GM21381 (cell line): ENCODE results near the gene CD40LG.

ENCODE experiments used
- ATAC-seq: cut with Tn5 transposase; IDR thresholded peaks from one replicate; pipeline ENCODE4 v1.9.1; 2021; ENCODE audit warnings: mild to moderate bottlenecking, moderate library complexity; ENCODE audit not compliant: unreplicated experiment

The CD40LG gene

DNA sequence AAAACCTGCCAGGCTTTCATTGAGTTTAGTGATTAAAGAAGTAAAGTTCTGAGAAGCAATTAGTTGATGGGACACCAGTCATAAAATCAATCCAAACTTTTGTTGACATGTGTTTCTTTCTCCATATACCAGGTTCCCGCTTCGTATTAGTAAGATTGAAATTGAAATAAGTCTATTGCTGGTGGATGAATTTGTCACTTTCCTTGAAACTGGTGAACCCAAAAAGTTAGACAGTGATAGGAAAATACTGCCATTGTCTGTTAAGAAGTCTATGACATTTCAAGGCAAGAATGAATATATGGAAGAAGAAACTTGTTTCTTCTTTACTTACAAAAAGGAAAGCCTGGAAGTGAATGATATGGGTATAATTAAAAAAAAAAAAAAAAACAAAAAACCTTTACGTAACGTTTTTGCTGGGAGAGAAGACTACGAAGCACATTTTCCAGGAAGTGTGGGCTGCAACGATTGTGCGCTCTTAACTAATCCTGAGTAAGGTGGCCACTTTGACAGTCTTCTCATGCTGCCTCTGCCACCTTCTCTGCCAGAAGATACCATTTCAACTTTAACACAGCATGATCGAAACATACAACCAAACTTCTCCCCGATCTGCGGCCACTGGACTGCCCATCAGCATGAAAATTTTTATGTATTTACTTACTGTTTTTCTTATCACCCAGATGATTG is at the start of gene CD40LG:
Gene CD40LG (plus strand): TSS at position 482 of the 684 bp plus-strand sequence. CDS start 91 bp downstream, at position 573.
- ATAC-seq: no peak

DNA sequence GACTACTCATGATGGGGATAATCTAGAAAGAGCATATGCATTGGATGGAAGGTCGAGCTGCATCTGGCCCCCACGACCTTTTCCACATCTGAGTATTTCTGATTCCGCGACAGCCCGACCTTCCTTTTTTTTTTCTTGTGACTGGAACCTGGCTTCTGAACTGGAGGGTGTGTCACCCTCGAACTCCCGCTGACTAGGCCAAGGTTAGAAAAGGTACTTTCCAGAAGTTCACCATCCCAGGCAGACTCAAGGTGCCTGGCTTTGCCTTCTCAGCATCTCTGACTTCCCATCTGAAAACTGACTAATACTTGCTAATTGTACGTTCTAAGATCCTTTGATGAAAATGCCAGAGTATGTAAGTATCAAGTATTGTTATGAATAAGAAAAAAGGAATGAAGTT is 49.3 kb upstream of the CD40LG start:
- no peak for ATAC-seq

DNA sequence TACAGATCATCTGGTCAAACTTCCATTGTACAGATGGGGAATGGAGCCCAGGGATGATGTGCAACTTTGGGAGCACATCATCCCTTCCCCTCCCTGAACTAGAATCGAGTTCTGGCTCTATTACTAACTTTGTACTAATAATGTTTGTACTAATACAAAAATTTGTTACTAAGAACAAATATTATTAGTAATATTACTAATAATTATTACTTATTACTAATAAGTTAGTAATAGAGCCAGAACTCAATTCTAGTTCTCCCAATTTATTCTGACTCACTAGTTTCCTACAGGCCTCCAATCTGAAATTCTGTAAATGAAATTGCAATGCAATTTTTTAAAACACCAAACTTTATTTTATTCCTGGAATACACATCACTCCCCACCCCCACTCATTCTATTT is 47.9 kb upstream of the CD40LG start:
- ATAC-seq: no peak

DNA sequence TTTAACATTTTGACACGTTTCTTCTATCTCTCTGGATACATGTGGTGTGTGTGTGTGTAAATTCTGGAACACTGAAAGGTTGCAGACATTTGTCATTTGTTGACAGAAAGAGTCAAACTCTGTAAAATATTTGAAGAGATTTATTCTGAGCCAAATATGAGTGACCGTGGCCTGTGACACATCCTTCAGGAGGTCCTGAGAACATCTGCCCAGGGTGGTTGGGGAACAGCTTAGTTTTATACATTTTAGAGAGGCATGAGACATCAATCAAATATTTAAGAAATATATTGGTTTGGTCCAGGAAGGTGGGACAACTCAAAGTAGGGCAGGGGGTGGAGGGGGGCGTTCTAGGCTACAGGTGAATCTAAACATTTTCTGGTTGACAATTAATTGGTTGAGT is 40.7 kb upstream of the CD40LG start:
- no peak for ATAC-seq

DNA sequence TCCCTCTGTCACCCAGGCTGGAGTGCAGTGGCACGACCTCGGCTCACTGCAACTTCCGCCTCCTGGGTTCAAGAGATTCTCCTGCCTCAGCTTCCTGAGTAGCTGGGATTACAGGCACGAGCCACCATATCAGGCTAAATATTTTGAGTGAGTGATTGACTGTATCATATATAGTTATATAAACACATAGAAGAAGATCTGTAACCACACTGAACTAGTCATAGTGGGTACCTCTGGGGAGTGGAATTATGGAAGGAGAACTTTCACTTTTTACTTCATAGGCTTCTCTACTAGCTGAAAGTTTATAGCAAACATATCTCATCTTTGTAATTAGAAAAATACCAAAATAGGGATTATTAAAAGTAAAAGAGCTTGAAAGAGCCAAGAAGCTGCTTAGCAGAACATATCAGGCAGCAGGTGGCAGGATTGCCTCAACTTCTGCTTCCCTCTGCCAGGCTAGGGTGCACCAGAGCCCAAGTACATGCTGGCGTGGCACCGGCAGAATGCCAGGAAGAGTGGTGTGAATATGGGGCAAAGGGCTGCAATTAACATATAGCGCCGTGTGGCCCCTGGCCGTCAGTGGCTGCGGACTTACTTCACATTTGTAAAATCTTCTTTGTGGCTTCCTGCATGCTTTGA is 39.5 kb upstream of the CD40LG start:
- no peak for ATAC-seq

- peak; percentile 73 for ATAC-seq
Observed at GRCh38 chrX:136616987-136617685, 30.8 kb upstream of the CD40LG start.

DNA sequence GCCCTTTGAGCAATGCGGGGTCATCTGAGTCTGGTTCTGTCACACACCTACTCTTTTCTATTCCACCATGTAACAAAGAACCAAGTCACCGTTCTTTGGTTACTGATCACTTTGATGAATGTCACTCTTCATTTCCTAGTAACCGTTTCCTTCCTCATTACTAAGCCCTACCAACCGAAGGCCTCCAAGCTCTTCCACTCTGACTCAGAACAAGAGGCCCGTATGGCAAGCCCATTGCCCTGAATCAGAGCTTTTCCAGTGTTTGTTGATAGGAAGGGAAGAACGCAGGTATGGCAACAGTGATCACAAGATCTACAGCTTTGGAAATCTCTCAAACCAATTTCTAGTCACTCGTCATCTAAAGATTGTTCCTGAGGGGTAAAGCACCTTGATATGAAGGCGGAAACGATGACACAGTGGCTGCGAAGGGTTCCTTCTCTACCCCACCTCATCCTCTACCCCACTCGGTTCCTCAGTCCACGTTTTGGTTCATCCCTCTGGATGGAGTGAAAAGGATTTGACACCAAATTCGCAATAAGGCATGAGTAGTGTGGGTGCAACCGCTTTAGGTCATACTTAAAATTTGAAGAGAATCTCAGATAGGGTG is 28.0 kb upstream of the CD40LG start:
- no peak for ATAC-seq

DNA sequence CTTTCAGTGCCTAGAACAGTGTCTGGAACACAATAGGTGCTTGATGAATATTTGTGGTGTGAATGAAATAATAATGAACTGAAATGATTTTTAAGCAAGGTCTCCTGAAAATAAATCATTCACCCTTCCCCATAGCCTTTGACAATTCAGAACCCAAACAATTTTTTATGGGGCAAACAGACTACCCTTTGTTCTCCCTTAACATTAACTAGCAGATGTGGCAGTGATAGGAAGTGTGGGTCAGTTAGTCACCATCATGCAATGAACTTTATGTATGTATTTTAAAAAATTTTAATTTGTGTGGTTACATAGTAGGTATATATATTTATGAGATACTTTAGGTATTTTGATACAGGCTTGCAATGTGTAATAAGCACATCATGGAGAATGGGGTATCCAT is 27.2 kb upstream of the CD40LG start:
- ATAC-seq: no peak

DNA sequence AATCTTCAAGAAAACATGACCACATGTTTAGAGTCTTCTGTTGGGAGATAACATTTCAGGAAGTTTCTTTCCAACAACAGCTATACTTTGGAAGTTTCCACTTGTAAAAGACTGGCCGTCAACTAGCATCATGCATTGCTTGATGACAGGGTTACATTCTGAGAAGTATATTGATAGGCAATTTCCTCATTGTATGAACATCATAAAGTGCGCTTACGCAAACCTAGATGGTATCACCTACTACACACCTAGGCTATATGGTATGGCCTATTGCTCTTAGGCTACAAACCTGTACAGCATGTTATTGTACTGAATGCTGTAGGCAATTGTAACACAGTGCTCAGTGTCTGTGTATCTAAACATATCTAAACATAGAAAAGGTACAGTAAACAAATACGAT is 25.4 kb upstream of the CD40LG start:
- no peak for ATAC-seq

- no peak for ATAC-seq
Observed at GRCh38 chrX:136623396-136623795, 24.6 kb upstream of the CD40LG start.

- ATAC-seq: no peak
Observed at GRCh38 chrX:136625246-136625645, 22.7 kb upstream of the CD40LG start.

DNA sequence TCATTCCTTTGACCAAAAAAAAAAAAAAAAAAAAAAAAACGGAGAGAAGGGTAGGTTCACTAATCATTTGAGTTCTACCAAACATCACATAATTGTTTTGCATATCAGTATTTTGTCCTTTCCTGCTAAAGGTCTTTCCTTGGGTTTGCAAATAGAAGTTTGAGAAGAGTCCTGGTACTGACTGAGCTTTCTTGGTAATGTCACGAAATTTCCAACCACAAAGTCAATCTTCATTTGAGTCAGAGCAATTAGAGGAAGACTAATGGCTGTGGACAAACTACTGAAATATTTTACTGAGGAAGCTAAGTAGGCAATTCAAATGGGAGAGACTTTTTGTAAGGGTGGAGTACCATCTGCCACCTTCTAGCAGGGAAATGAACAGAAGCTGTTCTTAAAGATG is 21.7 kb upstream of the CD40LG start:
- peak; percentile 69 for ATAC-seq

DNA sequence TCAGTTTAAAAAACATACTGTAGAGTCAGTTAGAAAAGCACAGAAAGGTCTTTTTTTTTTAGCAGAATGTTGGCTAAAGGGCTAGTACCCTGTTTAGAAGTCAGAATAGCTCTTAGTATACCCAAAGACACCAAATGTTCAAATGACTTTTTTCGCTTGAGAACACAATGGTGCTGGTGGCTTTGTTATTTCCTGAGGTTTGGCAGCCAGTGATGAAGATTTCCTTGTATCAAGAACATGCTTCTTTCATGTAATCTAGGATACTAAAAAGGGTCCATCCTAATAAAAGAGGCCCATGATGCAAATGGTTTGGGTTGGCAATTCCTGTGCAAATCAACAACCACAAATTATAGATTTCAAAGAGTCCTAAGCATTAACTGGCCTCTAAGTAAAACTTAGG is 21.1 kb upstream of the CD40LG start:
- ATAC-seq: no peak

GRCh38 chrX:136627409-136627808 is 20.5 kb upstream of the CD40LG start:
- ATAC-seq: no peak

DNA sequence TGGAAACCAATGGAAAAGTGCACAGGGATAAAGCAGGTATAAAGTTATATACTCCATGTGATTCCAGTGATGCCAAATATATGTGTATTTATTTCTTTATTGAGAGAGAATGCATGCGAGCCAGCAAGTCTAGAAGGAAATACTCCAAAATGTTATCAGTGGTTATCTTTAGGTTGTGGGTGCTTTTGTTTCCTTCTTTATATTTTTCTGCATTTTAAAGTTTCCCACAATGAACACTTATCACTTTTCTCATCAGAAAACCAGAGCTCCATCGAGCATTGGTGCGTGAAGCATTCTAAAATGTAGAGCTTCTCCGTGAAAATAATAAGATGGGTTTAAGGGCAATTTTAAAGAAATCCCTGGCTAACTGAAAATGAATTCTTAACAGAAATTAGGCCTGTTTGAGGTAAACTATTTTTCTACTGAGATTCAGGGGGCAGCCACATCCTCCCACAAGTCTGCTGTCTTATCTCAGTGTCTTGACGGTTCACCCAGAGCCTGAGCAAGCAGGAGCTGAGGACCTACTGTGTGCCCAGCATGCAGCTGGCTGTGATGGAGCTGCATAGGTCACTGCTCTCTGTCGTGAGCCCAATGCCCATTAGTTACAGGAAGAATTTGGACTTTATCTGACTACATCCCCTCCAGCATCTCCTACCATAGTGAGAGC is 18.7 kb upstream of the CD40LG start:
- ATAC-seq: no peak

DNA sequence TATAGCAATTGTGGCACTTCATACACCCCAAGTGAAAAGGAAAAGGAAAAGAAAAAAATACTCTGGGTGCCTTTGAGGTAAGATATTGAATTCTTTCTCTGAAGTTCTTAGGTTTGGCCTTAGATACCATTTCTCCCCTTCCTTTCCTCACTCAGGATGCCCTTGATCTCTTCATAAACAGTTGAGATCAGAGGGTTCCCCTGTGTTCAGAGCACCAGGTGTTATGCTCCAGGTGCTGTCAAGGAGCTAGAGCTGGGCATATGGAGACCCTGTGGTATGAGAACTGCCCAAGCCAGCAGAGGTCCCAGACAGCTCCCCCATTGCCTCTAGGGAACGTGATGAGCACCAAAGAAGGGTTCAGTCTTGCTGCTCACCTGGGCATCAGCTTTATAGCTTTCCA is 17.1 kb upstream of the CD40LG start:
- ATAC-seq: no peak

GRCh38 chrX:136635235-136635634 is 12.7 kb upstream of the CD40LG start:
- ATAC-seq: peak; percentile 92

DNA sequence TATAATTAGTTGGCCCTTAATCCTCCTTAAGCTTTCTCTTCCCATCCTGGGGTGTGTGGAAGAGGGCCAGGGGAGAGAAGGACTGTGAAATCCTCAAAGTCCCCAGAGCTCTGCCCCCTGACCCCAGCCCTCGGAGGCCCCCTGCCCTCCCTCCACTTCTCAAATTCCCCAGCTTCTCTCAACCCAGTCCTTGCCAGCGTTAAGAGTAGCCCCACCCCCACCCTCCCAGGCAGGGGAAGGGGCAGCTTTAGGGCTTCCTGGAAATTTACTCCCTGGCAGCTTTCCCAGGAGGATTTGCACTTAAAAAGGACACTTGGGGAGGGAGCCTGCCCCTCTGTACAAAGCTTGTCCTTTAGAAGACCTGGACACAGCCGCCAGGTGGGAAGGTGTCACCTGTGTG is 11.8 kb upstream of the CD40LG start:
- ATAC-seq: no peak

GRCh38 chrX:136639506-136640176 is 8.3 kb upstream of the CD40LG start:
- ATAC-seq: no peak

GRCh38 chrX:136643243-136643642 is 4.7 kb upstream of the CD40LG start:
- no peak for ATAC-seq
